ENCODE measurements around the gene NOL4L.

Gene NOL4L

DNA sequence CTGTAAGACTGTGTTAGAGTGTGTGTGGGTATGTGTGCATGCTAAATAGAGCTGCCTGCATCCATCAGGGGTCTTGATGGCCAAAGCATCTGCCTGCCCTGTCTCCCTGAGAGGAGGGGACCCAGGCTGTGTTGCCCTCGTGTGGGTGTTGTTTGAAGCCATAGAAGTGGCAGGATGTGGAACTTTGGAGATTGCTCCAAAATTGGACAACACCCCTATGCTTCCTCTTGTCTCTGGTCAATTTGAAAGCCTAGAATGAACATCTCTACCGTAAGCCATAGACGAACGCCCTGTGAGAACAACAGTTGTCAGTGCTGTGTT lies 144.4 kb downstream of the NOL4L start:
- no peak for DNase-seq

GRCh38 chr20:32440069-32440757 lies 144.9 kb downstream of the NOL4L start:
- no peak for DNase-seq

- DNase-seq = no peak
These were observed 145.9 kb downstream of the NOL4L start for GRCh38 chr20:32439132-32439829.

GRCh38 chr20:32438331-32438858 lies 146.7 kb downstream of the NOL4L start:
- no peak for DNase-seq

- no peak for DNase-seq
These were observed 147.6 kb downstream of the NOL4L start for GRCh38 chr20:32437391-32438074.

GRCh38 chr20:32436968-32437367 lies 148.2 kb downstream of the NOL4L start:
- DNase-seq = no peak

- no peak for DNase-seq
These were observed 148.8 kb downstream of the NOL4L start for GRCh38 chr20:32436142-32436861.

DNA sequence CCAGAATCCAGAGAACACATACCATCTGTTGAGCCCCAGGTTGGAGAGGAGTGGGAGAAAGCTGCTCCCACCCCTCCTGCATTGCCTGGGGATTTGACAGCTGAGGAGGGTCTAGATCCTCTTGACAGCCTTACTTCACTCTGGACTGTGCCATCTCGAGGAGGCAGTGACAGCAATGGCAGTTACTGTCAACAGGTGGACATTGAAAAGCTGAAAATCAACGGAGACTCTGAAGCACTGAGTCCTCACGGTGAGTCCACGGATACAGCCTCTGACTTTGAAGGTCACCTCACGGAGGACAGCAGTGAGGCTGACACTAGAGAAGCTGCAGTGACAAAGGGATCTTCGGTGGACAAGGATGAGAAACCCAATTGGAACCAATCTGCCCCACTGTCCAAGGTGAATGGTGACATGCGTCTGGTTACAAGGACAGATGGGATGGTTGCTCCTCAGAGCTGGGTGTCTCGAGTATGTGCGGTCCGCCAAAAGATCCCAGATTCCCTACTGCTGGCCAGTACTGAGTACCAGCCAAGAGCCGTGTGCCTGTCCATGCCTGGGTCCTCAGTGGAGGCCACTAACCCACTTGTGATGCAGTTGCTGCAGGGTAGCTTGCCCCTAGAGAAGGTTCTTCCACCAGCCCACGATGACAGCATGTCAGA lies 149.6 kb downstream of the NOL4L start:
- no peak for DNase-seq

DNA sequence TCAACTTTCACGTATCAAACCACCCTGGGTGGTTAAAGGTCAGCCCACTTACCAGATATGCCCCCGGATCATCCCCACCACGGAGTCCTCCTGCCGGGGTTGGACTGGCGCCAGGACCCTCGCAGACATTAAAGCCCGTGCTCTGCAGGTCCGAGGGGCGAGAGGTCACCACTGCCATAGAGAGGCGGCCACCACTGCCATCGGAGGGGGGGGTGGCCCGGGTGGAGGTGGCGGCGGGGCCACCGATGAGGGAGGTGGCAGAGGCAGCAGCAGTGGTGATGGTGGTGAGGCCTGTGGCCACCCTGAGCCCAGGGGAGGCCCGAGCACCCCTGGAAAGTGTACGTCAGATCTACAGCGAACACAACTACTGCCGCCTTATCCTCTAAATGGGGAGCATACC lies 150.7 kb downstream of the NOL4L start:
- no peak for DNase-seq

GRCh38 chr20:32433311-32434021 lies 151.7 kb downstream of the NOL4L start:
- no peak for DNase-seq

GRCh38 chr20:32432277-32432676 lies 152.9 kb downstream of the NOL4L start:
- DNase-seq = no peak

- DNase-seq = no peak
These were observed 153.7 kb downstream of the NOL4L start for GRCh38 chr20:32431457-32431856.

- no peak for DNase-seq
These were observed 155.3 kb downstream of the NOL4L start for GRCh38 chr20:32429745-32430360.

GRCh38 chr20:32429343-32429742 lies 155.8 kb downstream of the NOL4L start:
- DNase-seq = no peak

DNA sequence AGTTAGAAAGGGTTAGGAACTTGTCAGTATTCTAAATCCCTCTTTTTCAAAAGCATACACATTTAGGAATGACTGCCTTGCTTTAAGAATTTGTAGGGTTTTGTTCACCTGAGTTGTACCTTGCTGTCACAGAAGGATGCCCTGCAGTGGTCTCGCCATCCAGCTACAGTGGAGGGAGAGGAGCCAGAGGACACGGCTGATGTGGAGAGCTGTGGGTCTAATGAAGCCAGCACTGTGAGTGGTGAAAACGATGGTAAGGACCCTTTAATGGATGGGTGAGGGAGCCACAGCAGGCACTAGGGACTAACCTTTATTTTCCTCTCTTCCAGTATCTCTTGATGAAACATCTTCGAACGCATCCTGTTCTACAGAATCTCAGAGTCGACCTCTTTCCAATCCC lies 157.1 kb downstream of the NOL4L start:
- no peak for DNase-seq

DNA sequence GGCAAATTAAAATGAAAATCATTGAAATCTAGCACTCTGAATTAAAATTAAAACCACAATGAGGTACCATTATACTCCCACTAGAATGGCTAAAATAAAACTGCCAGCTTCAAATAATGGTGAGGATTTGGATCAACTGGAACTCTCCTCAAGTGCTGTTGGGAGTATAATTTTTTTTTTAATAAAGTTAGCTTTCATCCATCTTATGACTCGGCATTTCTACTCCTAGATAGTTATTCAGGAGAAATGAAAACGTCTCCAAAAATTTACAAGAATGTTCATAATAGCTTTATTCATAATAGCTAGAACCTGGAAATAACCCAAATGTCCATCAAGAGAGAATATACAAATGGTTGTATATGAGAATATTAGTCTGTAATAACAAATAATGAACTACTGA lies 163.8 kb downstream of the NOL4L start:
- no peak for DNase-seq

GRCh38 chr20:32418376-32418775 lies 166.8 kb downstream of the NOL4L start:
- no peak for DNase-seq

GRCh38 chr20:32416206-32416605 lies 168.9 kb downstream of the NOL4L start:
- DNase-seq = no peak

DNA sequence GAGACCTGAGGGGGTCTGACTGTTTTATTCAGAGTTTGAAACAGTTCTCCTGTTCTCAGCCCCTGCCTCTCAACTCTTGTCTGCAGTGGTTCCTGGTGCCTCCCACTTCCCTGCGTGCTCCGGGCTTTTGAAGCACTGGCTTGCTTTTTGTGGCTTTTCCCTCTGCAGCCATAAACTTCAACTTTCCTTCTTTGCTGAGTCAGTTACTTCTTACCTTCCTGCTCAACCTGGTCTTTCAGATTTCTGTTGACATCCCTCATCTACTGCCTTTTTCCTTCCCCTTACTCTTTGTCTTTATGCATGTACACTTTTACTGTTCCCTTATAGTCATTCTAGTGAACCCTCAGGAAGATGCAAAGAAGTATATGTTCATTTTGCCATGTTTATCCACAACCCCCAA lies 169.6 kb downstream of the NOL4L start:
- DNase-seq = no peak

DNA sequence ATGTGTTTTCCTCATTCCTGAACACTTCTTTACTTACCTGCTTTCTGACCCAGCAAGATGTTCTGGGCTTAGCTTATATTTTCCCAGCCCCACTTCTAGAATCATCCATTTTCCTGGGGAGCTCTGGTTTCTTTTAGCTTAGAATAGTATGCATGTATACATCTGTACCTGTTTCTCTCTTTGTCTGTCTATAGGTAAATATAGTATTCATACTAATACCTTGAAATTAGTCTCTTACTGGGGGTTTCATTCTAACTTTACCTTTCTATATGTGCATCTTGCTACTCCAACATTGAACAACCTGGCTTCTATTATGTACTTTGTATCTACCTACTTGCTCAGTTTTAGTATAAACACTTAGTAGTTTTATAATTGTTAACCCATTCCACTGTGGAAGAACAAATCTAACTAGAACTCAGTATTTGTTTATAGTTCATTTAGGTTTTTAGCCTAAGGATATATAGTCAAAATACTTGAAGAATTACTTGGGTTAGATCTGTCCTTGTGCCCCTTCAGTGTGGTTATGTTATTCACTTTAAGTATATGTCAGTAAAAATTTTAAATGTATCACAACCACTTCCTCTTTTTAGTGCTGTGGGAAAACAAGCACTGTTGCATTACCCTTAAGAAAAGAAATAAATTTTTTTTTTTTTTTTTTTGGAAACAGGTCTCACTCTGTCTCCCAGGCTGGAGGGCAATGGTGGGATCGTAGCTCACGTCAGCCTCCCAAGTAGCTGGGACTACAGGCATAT lies 173.0 kb downstream of the NOL4L start:
- no peak for DNase-seq
